ENCODE data around the gene SUN1. TPM values are rescaled to one million over a fixed set of nuclear protein-coding genes. Genes with fewer than 3 reads are reported as not detected.

The SUN1 gene
- total and polyA plus RNA-seq, 2 of the 8 experiments (the other 6 are each of a cell fraction or from before 2014, with no cell fraction given) = 108 to 158 TPM

DNA sequence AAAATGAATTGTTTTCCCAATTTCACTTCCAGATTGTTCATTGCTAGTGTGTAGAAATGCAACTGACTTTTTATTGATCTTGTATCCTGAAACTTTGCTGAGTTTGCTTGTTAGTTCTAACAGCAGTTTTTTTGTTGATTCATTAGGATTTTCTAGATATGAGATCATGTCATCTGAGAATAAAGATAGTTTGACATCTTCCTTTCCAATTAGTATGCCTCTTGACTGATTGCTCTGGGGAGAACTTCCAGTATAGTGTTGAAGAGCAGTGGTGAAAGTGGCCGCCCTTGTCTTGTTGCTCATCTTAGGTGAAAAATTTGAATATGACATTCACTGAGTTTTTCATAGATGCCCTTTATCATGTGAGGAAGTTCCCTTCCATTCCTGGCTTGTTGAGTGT, 11.9 kb upstream of the SUN1 start:
- peaks cover 0 to 9% (median 3%) of the 10 kb centered on the region in 4 experiments; a peak in 3 of 7 replicates for H3K4me1 ChIP-seq (replicated peaks in 1 of 4; ENCODE audit: control insufficient read depth in 3 of 4, insufficient read depth in 4 of 4, low read length in 3 of 4)
- no peak overlapping the region for H2AFZ ChIP-seq (ENCODE audit: low read length)
- H3K4ac ChIP-seq (replicated peaks; ENCODE audit: insufficient read length, low read depth, low read length) = no peak overlapping the region
- H2BK12ac ChIP-seq (ENCODE audit: low read depth, low read length) = no peak overlapping the region
- H3K36me3 ChIP-seq (ENCODE audit: control insufficient read depth in 2 of 4, insufficient read depth in 4 of 4, low read length in 3 of 4) = no peaks in the 10 kb centered on the region; a peak in 1 of 8 replicates
- peaks cover 63 to 83% of the 10 kb centered on the region in 2 experiments for H3K79me2 ChIP-seq (ENCODE audit: control insufficient read depth in 1 of 2, insufficient read depth in 2 of 2, low read length in 2 of 2)
- ChIA-PET POLR2A (ENCODE audit: partially characterized antibody) (no interaction called here), CTCF (ENCODE audit: partially characterized antibody) (no interaction called here)
- peaks cover 14% of the 10 kb centered on the region for H3K79me1 ChIP-seq (ENCODE audit: low read depth, low read length)
- H4K91ac ChIP-seq (replicated peaks; ENCODE audit: insufficient read length, low read length) = no peak overlapping the region
- H4K20me1 ChIP-seq (replicated peaks in 1 of 2; ENCODE audit: control insufficient read depth in 1 of 2, insufficient read depth in 2 of 2, low read length in 2 of 2) = peaks cover 32 to 44% of the 10 kb centered on the region in 2 experiments
- no peak overlapping the region for H2BK20ac ChIP-seq (ENCODE audit: low read length)
- H2AK5ac ChIP-seq (ENCODE audit: low read depth, low read length) = no peak overlapping the region
- H3K56ac ChIP-seq (replicated peaks; ENCODE audit: insufficient read length, low read depth, low read length) = no peak overlapping the region
- H3K23ac ChIP-seq (ENCODE audit: insufficient read length) = no peak overlapping the region
- H2BK120ac ChIP-seq (replicated peaks; ENCODE audit: low read depth, low read length) = no peak overlapping the region
- H3K18ac ChIP-seq (ENCODE audit: extremely low read depth, low read length) = no peak overlapping the region
- no peak overlapping the region for H3K9ac ChIP-seq (replicated peaks in 1 of 4; ENCODE audit: extremely low read depth in 1 of 4, low read depth in 3 of 4, low read length in 3 of 4)
- H3K23me2 ChIP-seq (ENCODE audit: low read depth, low read length) = peaks cover 8% of the 10 kb centered on the region; the same call in 1 of the 2 replicates
- no peak overlapping the region for H4K5ac ChIP-seq (ENCODE audit: insufficient read length, low read depth, low read length)
- no peak overlapping the region for H3K4me2 ChIP-seq (ENCODE audit: insufficient read depth in 1 of 2, low read depth in 2 of 2, low read length in 2 of 2)
- FAIRE-seq (no peak), DNase-seq (ENCODE audit: low read depth in 1 of 2, low spot score in 2 of 2) (no peak)
- no peak overlapping the region for H3K4me3 ChIP-seq (ENCODE audit: extremely low read depth in 1 of 4, insufficient read depth in 2 of 4, low read depth in 3 of 4, low read length in 4 of 4)
- 92% methylated on average over 1 of the region's 1 CpG; no CpG with 5 or more reads in 1 of the 2 experiments for WGBS, 2 experiments (ENCODE audit: extremely low coverage in 1 of 2, insufficient coverage in 1 of 2, insufficient read length in 1 of 2, insufficient replicate concordance in 2 of 2, low coverage in 1 of 2, low lambda C conversion rate in 2 of 2, missing lambda C conversion rate in 1 of 2)
- H2BK5ac ChIP-seq (ENCODE audit: low read depth, low read length) = no peak overlapping the region
- H3K27me3 ChIP-seq (replicated peaks in 1 of 4; ENCODE audit: control insufficient read depth in 3 of 4, extremely low read depth in 1 of 4, insufficient read depth in 3 of 4, low read length in 3 of 4) = no peaks in the 10 kb centered on the region
- no peak overlapping the region for H4K8ac ChIP-seq (ENCODE audit: extremely low read depth, insufficient read depth, low read length)
- H2BK15ac ChIP-seq (ENCODE audit: low read length) = no peak overlapping the region
- no peak overlapping the region for H3K14ac ChIP-seq (ENCODE audit: insufficient read length)
- H3K9me3 ChIP-seq (ENCODE audit: insufficient read depth in 2 of 2, low read depth in 1 of 2, low read length in 1 of 2) = no peaks in the 10 kb centered on the region
- no peak overlapping the region for H3K27ac ChIP-seq (ENCODE audit: low read depth, low read length)
- TF ChIP-seq ZNF274 (IDR thresholded peaks at IDR 0.05; ENCODE audit: borderline replicate concordance, extremely low read depth, low read length) (no peak), SIRT6 (IDR thresholded peaks at IDR 0.05; ENCODE audit: low read length) (no peak), CBX5 (IDR thresholded peaks at IDR 0.05; ENCODE audit: low read depth, low read length) (no peak)
